Osteoblast (primary cell): Measurements from ENCODE around the gene LIPJ. TPM values are rescaled to one million over a fixed set of nuclear protein-coding genes. Genes with fewer than 3 reads are reported as not detected.

Experiments
- DNase-seq: peaks from one replicate; pipeline ENCODE4 v3.0.0; 2011; ENCODE audit warnings: low spot score, mixed read lengths; ENCODE audit not compliant: insufficient read length; ENCODE audit errors: missing footprints
- H2AFZ ChIP-seq: 2 replicates; pipeline ENCODE4 v1.6.0; 2011; ENCODE audit warnings: mild to moderate bottlenecking, low read length
- H3K27ac ChIP-seq: 2 replicates; pipeline ENCODE4 v1.5.1; 2011; ENCODE audit warnings: mild to moderate bottlenecking, low read depth, low read length, moderate library complexity
- H3K27me3 ChIP-seq: 2 replicates; pipeline ENCODE4 v1.6.0; 2012; ENCODE audit warnings: mild to moderate bottlenecking, control low read depth, inconsistent platforms, low read length, moderate library complexity; ENCODE audit not compliant: insufficient read depth
- H3K36me3 ChIP-seq: 2 replicates; pipeline ENCODE4 v1.5.1; 2011; ENCODE audit warnings: mild to moderate bottlenecking, low read length, control low read depth, moderate library complexity; ENCODE audit not compliant: insufficient read depth
- H3K4me1 ChIP-seq: 2 replicates; pipeline ENCODE4 v1.5.1; 2011; ENCODE audit warnings: mild to moderate bottlenecking, low read length, control low read depth, moderate library complexity; ENCODE audit not compliant: insufficient read depth
- H3K4me2 ChIP-seq: 2 replicates; pipeline ENCODE4 v1.6.0; 2011; ENCODE audit warnings: mild to moderate bottlenecking, low read length; ENCODE audit not compliant: insufficient read depth
- H3K4me3 ChIP-seq: fragments of 200-600 bp; sonication (generic); 3 replicates; pipeline ENCODE4 v1.5.1; 2012; ENCODE audit warnings: mild to moderate bottlenecking, low read length, inconsistent platforms; ENCODE audit not compliant: insufficient read depth
- H3K79me2 ChIP-seq: 2 replicates; pipeline ENCODE4 v1.6.0; 2012; ENCODE audit warnings: mild to moderate bottlenecking, low read length, control low read depth, inconsistent platforms; ENCODE audit not compliant: insufficient read depth
- H3K9me3 ChIP-seq: 2 replicates; pipeline ENCODE4 v1.5.1; 2011; ENCODE audit warnings: low read depth, low read length, control low read depth
- H4K20me1 ChIP-seq: 2 replicates; pipeline ENCODE4 v1.6.0; 2012; ENCODE audit warnings: mild to moderate bottlenecking, low read length, control low read depth; ENCODE audit not compliant: insufficient read depth
- total RNA-seq: library from RNA; depleted of rRNA; stranded (reverse); fragments of >200 nt; gene quantifications from 2 replicates; pipeline ENCODE4 v1.2.3, GENCODE V29; 2012
- TF ChIP-seq, protein P1 (sequence below): IDR thresholded peaks from 2 replicates; pipeline ENCODE4 v1.5.1; 2011; ENCODE audit warnings: mild to moderate bottlenecking, low read depth, low read length, moderate library complexity; ENCODE audit errors: extremely low read depth

Gene LIPJ
- total RNA-seq, 1 donor = under 0.01 TPM

DNA sequence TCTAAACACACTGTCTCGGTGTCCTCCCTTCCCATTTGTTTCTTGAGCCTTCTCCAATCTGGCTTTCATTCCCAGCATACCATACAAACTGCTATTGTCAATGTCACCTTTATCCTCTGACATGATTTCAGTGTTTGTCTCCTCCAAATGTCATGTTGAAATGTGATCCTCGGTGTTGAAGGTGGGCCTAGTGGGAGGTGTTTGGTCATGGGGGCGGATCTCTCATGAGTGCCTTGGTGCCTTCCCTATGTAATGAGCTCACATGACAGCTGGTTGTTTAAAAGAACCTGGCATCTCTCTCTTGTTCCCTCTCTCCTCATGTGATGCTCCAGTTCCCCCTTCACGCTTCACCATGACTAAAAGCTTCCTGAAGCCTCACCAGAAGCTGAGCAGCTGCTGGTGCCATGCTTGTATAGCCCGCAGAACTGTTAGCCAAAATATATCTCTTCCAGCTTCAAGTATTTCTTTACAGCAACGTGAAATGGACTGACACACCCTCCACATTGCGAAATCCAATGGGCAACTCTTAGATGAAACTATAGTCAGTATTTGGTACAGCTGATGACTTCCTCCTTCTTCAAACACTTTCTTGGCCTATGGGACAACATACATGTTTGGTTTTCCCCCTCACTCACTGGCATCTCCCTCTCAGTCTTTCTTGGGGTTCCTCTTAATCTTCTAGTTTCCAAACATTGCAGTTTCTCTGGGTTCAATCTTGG lies 31.2 kb upstream of the LIPJ start:
- TF ChIP-seq, protein P1, sequence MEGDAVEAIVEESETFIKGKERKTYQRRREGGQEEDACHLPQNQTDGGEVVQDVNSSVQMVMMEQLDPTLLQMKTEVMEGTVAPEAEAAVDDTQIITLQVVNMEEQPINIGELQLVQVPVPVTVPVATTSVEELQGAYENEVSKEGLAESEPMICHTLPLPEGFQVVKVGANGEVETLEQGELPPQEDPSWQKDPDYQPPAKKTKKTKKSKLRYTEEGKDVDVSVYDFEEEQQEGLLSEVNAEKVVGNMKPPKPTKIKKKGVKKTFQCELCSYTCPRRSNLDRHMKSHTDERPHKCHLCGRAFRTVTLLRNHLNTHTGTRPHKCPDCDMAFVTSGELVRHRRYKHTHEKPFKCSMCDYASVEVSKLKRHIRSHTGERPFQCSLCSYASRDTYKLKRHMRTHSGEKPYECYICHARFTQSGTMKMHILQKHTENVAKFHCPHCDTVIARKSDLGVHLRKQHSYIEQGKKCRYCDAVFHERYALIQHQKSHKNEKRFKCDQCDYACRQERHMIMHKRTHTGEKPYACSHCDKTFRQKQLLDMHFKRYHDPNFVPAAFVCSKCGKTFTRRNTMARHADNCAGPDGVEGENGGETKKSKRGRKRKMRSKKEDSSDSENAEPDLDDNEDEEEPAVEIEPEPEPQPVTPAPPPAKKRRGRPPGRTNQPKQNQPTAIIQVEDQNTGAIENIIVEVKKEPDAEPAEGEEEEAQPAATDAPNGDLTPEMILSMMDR = no peak
- H3K27ac ChIP-seq = no peak overlapping the region
- H3K4me3 ChIP-seq = no peak overlapping the region
- peaks cover 24% of the 10 kb centered on the region for H3K4me1 ChIP-seq
- no peaks in the 10 kb centered on the region for H3K79me2 ChIP-seq
- no peak for DNase-seq
- no peak overlapping the region for H2AFZ ChIP-seq
- no peaks in the 10 kb centered on the region for H3K9me3 ChIP-seq
- H4K20me1 ChIP-seq = no peaks in the 10 kb centered on the region
- no peaks in the 10 kb centered on the region for H3K27me3 ChIP-seq
- no peaks in the 10 kb centered on the region for H3K36me3 ChIP-seq
- H3K4me2 ChIP-seq = no peak overlapping the region

DNA sequence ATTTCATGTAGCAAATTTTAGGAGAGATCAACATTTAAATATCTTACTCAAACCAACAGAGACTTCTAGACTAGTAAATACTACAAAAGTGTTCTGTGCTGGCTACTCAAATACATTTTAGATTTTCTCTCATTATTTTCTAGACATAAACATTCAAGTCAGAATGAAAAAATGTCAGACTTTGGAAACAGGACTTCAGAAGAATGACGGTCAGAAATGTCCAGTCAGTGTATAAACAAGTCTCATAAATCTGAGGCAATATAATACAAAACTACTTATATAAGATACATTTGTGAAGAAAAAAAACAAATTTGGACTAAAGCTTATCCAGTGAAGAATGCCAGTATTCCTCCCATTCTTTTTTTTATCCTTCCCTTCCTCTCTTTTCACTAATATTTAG lies 29.3 kb upstream of the LIPJ start:
- Histone ChIP-seq H3K36me3 (no peaks in the 10 kb centered on the region), H3K4me3 (no peak overlapping the region), H3K9me3 (no peaks in the 10 kb centered on the region), H2AFZ (no peak overlapping the region), H3K4me1 (peaks cover 24% of the 10 kb centered on the region), H4K20me1 (no peaks in the 10 kb centered on the region), H3K27ac (peak overlapping the region; percentile 76), H3K27me3 (no peaks in the 10 kb centered on the region), H3K4me2 (peak overlapping the region; percentile 33), H3K79me2 (no peaks in the 10 kb centered on the region)
- TF ChIP-seq, protein P1 = no peak
- DNase-seq = no peak

DNA sequence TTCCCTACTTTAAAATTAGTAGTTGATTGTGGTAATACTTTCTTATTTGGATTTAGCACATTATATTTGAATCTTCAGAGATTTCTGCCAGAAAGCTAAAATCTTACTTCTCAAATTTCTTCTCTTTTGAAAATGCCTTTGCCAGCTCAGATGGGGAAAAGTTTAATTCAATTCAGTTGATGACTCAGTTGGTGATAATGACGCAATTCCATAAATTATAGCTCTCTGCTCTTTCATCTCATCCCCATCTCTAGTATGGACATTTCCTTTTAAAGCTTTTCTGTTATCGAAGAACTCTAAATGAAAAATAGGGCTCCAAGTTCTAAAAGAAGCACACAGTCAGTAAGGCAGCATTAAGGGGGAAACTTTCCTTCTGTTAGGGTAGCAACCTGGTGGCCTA lies 28.9 kb upstream of the LIPJ start:
- no peaks in the 10 kb centered on the region for H3K9me3 ChIP-seq
- peak overlapping the region; percentile 15 for H2AFZ ChIP-seq
- H3K27me3 ChIP-seq = no peaks in the 10 kb centered on the region
- H3K4me3 ChIP-seq = no peak overlapping the region
- H3K4me2 ChIP-seq = peak overlapping the region; percentile 33
- no peaks in the 10 kb centered on the region for H3K79me2 ChIP-seq
- no peaks in the 10 kb centered on the region for H3K36me3 ChIP-seq
- TF ChIP-seq, protein P1 = no peak
- DNase-seq = peak; percentile 42
- H3K27ac ChIP-seq = peak overlapping the region; percentile 76
- H4K20me1 ChIP-seq = no peaks in the 10 kb centered on the region
- H3K4me1 ChIP-seq = peaks cover 24% of the 10 kb centered on the region

DNA sequence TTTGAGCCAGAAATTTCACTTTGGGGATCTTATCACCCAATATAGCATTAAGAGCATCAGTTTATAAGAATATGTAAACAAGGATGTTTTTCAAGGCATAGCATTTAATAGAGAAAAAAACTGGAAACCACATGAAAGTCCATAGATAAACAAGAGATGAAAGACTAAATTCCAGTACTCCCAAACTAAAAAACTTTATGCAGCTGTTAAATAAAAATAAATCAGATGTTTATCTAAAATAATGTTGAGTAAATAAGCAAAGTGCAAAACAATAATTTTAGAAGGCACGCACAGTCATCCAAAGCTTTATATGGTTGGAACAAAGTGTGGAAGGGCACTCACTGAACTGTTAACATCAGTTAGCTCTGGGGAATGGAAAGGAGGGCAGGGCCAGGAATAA lies 24.4 kb upstream of the LIPJ start:
- Histone ChIP-seq H2AFZ (no peak overlapping the region), H3K27ac (no peak overlapping the region), H4K20me1 (no peaks in the 10 kb centered on the region), H3K4me2 (no peak overlapping the region), H3K27me3 (no peaks in the 10 kb centered on the region), H3K4me1 (peaks cover 14% of the 10 kb centered on the region), H3K9me3 (no peaks in the 10 kb centered on the region), H3K4me3 (no peak overlapping the region), H3K36me3 (no peaks in the 10 kb centered on the region), H3K79me2 (no peaks in the 10 kb centered on the region)
- TF ChIP-seq, protein P1 = no peak
- no peak for DNase-seq
